GM21576 (cell line): ENCODE data around the gene RBM20.
"Not testable (repeated sequence)": the region's sequence is repeated elsewhere in the genome, so short reads cannot be mapped to it uniquely, and the experiment has no call there.

ENCODE experiments used
- ATAC-seq: cut with Tn5 transposase; IDR thresholded peaks from one replicate; pipeline ENCODE4 v1.9.1; 2021; ENCODE audit warnings: mild to moderate bottlenecking, moderate library complexity; ENCODE audit not compliant: unreplicated experiment

RBM20 gene

DNA sequence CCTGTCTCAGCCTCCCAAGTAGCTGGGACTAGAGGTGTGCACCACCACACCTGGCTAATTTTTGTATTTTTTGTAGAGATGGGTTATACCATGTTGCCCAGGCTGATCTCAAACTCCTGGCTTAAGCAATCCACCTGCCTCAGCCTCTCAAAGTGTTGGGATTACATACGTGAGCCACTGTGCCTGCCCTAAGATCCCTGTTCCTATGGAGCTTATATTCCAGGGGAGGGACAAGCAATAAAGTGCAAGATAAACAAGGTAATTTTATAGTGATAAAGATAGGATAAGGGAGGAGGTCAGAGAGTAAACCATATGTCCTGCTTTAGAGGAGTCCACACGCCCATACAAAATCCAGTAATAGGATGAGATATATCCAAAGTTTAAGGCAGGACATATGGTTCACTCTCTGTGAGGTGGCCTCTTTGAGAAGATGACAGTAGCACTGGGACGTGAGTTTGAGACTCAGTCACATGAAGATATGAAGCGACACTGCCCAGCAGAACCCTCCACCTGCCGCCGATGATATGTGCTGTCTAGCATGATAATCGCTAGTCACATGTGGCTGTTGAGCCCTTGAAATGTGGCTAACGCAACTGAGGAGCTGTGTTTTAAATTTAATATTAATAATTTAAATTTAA lies 114.1 kb downstream of the RBM20 start:
- no peak for ATAC-seq

DNA sequence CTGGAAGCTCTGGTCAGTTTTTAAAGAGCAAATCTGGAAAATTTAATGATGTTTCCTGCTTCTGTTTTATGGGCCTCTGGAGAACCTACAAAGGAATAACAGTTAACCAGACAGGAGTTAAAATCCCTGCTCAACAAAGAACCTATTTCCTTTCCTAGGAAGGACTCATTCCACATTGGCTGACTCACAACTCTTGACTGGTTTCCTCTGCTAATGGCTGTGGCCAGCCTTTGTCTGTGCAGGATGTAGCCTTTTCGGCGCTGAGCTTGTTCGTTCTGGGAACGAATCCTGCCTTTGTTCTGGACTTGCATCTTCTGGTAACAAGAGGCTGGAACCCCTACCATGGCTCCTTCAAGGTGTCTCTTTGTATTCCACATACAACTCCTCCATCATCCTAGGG lies 114.8 kb downstream of the RBM20 start:
- no peak for ATAC-seq

DNA sequence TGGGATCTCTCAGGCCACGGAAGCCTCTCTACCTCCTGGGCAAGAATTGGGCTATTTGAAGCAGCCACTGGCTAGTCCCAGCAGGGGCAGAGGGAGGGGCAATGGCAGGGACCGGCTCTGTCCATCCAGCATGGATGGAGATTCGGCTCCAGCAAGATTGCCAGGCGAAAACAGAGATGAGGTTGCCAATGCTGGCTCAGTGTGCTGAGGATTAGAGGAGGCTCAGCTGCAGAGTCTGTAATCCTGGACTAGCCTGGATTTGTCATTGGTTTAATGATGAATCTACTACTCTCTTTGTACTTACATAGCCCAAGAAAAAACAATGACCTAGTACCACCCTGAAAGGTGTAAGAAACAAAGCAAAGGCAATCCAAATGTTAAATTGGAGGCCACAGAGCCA lies 115.4 kb downstream of the RBM20 start:
- no peak for ATAC-seq

DNA sequence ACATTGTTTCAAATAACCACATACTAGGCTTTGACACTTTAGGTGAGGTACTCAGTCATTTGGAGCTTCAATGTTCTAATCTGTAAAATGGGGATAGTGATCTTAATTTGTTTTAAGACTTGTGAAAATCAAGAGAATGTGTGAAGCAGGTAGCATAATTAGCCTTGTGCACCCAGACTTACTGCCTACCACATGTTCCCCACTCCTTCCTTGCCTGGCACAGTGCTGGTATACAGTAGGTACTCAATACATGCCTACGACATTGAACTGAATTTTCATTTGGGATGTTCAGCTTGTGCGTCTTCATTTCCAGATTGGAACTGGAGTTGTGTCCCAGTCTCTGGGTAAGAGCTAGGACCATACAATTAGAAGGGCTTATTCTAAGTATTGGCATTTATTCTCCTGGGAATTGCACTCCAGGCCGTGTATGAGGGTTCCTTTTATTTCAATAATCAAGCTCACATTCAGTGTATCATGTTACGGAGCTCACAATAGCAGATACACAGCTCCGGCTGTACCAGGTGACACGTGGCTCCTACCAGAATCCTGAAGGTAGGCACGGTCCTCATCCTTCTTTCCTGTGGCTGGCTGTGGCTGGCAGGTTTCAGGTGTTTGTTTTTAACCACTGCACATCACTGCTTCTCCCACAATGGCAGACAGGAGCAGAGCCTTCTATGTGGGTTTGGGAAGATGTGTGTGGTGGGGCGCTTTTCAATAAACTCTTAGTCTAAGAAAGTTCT lies 118.1 kb downstream of the RBM20 start:
- ATAC-seq = no peak

DNA sequence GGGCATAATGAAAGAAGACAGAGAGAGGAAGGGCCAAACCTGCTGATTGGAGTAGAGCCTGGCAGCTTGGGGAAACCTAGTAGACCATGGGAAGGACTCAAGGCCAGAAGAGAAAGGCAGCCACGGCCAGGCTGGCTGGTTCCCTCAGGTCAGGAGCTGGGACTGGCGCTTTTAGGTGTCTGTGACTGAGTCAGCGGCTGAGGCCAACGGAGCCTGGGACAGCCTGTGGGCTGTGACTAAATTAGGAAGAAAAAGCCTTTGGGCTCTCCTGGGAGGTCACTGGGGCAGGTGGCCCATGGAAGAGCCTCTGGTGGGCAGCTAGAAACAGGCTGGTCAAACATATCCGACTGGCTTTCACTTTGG lies 118.7 kb downstream of the RBM20 start:
- ATAC-seq = no peak

DNA sequence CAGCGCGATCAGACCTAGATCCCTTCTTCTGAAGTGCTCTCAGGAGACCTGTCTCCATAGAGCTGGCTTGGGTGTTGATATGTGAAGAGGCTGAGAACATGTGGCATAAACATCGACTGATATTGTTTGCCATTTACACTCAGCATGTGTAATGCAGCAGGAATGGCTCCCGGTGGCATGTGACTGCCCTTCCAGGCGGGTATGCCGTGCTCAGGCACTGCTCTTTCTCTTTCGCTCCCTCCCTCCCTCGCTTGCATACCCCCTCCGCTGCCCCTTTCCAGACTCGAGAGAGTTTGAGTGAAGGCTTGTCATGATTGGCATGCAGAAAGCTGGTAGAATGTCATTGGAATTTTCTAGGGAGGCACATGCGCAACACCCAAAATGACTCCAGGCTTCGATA lies 120.2 kb downstream of the RBM20 start:
- ATAC-seq = no peak

DNA sequence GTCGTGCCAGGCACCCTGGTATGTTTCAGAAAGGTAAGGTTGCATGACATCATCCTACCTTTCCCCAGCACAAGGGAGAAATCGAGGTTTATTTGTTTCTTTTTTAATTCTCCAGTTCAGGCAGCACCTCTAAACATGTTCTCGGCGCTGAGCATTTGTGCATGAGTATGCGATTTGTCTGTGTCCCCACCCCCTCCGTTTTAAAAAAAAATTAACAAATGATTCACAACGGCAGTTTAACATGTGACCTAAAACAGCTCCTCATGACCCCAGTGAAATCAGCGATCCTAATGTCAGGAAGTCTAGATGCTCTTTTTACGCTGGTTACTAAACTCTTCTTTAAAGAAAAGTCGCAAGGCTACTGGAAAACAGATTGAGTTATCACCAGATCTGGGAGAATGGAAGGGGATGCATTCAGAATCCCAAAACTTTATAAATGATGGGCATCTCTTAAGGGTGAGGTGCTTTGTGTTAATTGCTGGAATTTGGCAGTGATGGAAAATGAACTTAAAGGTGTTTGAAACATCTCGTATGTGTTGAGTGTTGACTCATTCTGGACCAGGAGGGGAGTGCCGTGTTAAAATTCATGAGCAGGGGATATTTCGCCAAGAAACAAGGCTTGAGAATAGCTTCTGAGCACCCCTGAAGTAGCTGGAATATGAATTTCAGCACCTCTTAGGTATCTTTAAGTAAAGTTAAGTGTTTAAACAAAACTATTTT lies 120.8 kb downstream of the RBM20 start:
- no peak for ATAC-seq

DNA sequence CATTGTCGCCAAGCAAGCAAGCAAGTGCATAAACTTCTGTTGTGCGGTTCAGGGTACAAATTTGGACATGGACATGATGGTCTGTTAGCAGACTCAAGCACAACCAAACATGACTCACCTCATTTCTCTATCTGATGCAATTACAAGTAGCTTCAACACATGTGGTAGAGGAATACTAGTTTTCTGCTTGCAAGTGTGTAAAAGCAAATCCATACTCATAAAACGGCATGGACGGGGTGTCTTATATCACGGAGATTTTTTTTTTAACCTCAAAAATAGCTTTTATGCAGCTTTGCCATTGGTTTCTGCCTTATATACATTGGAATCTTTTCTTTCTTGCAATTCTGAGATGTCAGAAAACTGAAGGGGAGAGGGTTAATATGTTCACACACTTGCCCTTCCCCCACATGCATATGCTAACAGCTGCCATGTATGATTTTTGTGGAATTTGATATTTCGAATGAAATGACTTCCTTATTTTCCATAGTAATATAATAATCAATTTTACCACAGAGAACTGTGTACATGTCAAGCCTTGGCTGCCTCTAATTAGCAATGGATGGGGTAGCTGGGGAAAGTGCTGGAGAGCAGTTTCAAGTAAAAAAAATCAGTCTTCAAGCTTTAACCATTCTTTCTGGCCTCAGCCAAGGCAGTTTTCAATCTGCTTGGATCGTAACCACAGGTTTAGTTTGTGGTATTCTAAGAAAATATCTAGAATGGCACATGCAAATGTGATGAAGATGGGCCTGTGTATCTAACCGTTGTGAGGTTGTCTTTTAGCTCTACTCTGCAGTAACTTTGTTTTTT lies 121.6 kb downstream of the RBM20 start:
- ATAC-seq = no peak

DNA sequence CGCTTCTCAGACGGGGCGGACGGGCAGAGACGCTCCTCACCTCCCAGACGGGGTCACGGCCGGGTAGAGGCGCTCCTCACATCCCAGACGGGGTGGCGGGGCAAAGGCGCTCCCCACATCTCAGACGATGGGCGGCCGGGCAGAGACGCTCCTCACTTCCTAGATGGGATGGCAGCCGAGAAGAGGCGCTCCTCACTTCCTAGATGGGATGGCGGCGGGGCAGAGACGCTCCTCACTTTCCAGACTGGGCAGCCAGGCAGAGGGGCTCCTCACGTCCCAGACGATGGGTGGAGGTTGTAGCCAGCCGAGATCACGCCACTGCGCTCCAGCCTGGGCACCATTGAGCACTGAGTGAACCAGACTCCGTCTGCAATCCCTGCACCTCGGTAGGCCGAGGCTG lies 123.5 kb downstream of the RBM20 start:
- not testable (repeated sequence) for ATAC-seq

DNA sequence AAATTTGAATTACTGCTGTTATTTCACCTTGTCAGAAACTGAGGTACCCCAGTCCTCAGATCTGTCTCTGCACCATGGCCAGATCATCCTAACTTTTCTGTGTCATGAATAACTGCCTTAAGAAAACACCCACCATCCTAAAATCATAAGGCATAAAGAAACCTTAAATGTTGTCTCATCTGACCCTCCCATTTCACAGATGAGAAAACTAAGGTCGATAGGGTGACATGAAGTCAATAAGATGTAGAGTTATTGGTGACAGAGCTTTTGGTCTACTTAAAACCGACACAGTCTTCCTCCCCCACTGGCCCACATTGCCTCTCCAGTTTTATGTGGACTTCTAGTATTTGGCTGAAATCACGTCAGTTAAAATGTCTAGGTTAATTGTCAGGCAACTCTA lies 126.1 kb downstream of the RBM20 start:
- ATAC-seq = no peak

DNA sequence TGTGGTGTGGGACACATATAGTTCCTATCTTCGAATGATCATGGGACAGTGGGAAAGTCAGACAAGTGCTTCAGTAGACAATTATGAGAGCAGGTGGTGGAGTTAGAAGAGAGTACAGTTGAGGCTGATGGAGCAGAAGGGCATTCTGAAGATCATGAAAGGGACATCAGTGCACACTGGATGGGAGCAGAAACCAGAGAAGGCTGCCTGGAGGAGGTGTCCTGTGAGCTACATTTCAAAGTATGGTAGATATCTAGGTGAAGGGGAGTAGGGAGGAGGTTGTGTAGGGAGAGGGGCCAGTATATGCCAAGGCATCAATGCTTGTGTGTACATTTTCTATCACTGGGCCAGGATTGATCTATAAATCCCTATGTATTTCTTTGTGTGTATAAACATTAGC lies 127.3 kb downstream of the RBM20 start:
- no peak for ATAC-seq

DNA sequence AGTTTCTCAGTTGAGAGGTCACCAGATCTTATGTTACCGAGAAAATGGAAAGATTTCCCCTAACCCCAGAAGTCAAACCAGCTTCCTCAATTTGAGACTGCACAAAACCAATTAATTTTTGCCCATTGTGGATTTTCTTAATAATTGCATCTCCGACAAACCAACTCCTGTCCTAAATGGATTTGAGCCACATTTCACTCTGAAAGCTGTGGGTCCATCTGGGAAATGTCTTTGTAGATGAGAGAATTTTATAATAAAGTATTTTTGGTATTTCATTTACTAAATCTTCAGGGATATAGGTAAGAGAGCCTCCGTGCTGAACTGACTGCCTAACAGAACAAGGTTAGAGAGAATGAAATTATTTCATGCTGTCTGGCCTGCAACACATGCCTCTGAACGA lies 127.9 kb downstream of the RBM20 start:
- no peak for ATAC-seq

DNA sequence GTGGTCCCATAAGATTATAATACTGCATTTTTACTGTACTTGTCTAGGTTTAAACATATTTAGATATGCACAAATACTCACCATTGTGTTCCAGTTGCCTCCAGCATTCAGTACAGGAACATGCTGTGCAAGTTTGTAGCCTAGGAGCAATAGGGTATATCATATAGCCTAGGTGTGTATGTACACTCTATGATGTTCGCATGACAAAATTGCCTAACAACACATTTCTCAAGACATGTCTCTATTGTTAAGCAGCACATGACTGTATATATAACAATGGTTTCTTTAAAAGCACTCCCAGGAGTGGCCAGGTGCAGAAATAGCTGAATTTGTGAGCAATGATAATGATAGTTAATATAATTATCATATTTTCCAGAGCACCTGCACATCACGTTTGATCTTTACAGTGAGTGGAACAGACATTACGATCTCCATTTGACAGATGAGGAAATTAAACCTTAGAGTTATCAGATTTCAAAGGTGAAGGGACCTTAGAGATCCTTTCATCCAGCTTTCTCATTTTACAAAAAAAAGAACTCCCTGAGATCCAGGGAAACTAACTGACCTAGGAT lies 128.4 kb downstream of the RBM20 start:
- ATAC-seq = no peak

DNA sequence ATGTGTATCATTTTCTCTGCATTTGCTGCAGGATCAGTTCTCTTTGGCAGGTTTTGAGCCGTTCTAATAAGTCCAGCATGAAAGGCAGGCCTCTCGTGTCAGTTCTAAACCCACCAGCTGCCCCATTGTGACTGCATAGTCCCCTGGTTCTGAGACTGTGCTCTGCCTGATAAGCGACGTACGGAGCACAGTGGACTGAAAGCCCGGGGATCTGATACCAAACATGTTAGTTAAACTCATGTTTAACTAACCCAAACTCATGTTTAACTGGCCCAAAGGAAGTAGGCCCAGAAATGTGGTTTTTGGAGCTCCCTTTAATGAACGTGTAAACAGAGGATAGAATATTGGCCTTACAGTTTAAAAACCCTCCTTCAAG lies 129.5 kb downstream of the RBM20 start:
- no peak for ATAC-seq

DNA sequence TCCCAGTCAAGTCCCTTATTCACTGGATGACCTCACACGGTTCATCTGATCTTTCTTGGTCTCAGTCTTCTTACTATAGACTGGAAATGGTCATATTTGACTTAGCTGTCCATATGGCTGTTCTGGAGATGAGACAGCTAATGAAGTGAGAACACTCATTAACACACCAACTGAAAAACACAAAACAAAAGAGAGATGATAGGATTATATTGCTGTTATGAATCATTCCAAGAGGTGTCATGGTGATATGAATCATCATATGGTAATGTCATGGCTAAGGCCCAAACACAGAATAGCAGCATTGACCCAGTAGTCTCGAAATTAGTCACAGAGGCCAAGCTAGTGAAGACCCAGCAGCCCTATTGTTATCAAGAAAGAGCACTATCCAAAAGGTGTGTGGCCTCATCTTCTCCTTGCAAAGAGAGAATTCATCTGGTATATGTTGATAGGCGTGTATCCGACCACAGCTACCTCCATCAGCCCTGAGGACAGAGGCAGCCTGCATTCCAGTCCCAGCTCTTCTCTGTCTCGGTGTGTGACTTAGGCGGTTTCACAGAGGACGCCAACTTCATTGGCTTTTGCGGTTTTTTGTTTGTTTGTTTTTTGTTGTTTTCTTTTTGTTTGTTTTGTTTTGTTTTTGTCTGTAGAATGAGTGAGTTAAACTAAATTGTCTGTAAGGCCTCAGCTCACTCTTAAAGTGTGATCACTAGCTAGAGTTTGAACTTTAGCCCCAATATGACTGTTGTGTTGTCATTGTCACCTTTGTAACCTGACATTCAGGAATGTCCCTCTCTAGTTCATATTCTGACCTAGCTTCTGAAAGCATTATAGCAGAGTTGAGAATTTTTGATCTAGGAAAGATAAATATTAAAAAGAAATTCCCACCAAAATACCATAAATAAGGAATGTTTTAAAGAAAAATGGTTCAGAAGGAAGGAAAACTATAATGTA lies 130.2 kb downstream of the RBM20 start:
- ATAC-seq = peak; percentile 93

DNA sequence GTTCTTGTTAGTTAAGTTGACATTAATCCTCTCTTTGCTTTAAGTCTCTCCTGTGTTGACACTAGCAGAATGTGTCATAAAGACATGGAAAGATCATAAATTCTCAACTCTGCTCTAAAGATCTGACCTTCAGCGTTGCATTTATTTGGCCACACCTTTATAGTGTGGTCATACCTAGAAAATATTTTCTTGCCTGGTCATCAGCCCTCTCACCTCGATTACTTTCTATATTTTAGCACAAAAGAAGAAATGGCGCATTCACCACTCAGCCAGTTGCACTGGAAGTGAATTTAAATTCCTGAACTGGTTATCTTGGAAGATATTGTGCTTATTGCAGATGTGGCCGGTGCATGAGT lies 130.9 kb downstream of the RBM20 start:
- no peak for ATAC-seq

DNA sequence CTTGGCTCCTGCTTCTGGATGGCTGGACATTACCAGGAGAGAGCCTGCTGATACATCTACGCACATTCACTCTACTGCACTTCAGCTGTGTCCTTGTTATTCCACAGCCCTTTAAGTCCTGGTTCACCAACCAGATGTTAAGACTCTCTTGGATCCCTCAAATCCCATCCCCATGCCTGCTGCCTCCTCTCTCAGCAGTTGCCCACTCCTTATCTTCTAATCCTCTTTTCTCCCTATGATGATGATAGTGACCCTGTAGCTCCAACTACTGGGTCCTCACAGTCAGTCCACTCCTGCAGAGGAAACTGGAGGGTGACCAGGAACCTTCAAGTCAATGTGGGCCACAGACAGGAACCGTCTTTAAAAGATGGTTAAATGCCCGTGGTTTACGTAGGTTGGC lies 131.3 kb downstream of the RBM20 start:
- no peak for ATAC-seq

DNA sequence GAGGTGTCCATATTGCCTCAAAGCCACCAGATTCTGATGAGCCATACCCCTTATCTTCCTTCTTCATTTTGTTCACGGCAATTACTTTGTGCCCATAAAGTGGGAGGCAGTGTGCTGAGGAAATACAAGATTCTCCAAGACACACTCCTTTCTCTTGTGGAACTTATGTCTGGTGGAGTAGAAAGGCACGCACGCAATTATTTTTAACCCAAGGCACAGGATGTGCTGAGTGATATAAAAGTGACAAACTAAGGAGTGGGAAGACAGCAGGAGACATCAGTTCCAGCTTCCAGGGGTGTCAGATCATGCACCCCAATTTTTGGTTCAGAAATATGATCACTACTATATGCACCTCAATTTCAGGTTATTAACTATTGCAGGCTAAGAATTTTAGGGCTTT lies 132.9 kb downstream of the RBM20 start:
- no peak for ATAC-seq

DNA sequence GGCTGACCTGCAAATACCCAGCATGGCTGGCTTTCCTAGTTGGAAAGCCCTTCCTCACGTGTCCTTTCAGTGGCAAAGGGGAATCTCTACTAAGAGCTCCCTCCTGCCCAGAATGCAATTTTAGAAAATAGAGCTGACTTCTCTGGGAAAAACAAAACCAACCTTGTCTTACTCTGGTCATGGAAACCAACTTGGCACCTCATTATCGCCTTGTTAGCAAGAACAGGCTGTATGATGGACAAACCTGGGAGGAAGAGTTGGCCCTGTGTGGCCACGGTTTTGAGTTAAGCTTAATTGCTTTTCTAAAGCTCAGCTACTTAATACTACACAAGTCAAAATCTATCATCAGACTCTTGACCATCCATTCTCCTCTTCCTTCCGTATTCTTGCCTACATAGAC lies 133.5 kb downstream of the RBM20 start:
- ATAC-seq = no peak

DNA sequence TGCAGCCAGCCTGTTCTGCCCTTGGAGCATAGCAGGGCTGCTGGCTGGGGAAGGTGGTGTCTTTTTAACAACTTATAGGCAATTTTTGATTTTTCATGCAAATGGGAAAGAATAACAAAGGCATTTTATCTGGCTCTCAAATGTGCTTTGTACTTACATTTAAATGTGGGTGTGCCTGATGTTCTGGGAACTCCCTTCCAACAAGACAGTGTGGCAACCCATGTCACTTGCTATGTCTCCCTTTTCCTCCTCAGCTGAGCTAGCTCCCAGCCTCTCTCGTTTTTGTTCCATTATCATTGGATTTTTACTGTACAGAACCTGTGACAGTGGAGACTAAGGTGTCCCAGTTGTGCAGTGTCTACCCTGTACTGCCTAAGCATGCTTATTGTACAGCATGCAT lies 134.1 kb downstream of the RBM20 start:
- ATAC-seq = no peak
